Neural progenitor cell (in vitro differentiated cells): ENCODE results near the gene TRPM2.

ENCODE experiments used
- EZH2 ChIP-seq: fragments of 200-600 bp; sonication (generic); IDR thresholded peaks from 2 replicates; pipeline ENCODE4 v1.6.1; 2017; ENCODE audit warnings: antibody characterized with exemption, mild to moderate bottlenecking, moderate library complexity
- EZH2phosphoT487 ChIP-seq: fragments of 200-600 bp; sonication (generic); IDR thresholded peaks from 2 replicates; pipeline ENCODE4 v1.6.1; 2017; ENCODE audit warnings: antibody characterized with exemption
- TF ChIP-seq, protein P1 (sequence below): fragments of 200-600 bp; sonication (generic); IDR thresholded peaks from 2 replicates; pipeline ENCODE4 v1.5.1; 2017; ENCODE audit warnings: antibody characterized with exemption, mild to moderate bottlenecking

DNA sequence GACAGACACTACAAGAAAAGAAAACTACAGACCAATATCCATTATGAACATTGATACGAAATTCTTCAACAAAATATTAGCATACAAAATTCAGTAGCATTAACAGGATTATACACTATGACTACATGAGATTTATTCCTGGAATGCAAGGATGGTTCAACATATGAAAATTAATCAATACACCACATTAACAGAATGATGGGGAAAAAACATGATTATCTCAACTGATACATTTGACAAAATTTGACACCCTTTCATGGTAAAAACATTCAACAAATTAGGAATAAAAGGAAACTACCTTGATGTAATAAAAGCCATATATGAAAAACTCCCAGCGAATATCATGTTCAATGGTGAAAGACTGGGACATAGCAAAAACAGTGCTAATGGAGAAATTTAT, 31.5 kb downstream of the TRPM2 start:
- TF ChIP-seq, protein P1, sequence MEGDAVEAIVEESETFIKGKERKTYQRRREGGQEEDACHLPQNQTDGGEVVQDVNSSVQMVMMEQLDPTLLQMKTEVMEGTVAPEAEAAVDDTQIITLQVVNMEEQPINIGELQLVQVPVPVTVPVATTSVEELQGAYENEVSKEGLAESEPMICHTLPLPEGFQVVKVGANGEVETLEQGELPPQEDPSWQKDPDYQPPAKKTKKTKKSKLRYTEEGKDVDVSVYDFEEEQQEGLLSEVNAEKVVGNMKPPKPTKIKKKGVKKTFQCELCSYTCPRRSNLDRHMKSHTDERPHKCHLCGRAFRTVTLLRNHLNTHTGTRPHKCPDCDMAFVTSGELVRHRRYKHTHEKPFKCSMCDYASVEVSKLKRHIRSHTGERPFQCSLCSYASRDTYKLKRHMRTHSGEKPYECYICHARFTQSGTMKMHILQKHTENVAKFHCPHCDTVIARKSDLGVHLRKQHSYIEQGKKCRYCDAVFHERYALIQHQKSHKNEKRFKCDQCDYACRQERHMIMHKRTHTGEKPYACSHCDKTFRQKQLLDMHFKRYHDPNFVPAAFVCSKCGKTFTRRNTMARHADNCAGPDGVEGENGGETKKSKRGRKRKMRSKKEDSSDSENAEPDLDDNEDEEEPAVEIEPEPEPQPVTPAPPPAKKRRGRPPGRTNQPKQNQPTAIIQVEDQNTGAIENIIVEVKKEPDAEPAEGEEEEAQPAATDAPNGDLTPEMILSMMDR, result no peak
- TF ChIP-seq EZH2 (no peak), EZH2phosphoT487 (no peak)
